Stimulated activated naive CD4-positive, alpha-beta T cell (primary cell): Measurements from ENCODE around the gene TRPC4.

Experiments used
- DNase-seq, 6 experiments: peaks; one replicate each; lab custom pipeline; 2025; lab: John Stamatoyannopoulos, UW

Gene TRPC4

DNA sequence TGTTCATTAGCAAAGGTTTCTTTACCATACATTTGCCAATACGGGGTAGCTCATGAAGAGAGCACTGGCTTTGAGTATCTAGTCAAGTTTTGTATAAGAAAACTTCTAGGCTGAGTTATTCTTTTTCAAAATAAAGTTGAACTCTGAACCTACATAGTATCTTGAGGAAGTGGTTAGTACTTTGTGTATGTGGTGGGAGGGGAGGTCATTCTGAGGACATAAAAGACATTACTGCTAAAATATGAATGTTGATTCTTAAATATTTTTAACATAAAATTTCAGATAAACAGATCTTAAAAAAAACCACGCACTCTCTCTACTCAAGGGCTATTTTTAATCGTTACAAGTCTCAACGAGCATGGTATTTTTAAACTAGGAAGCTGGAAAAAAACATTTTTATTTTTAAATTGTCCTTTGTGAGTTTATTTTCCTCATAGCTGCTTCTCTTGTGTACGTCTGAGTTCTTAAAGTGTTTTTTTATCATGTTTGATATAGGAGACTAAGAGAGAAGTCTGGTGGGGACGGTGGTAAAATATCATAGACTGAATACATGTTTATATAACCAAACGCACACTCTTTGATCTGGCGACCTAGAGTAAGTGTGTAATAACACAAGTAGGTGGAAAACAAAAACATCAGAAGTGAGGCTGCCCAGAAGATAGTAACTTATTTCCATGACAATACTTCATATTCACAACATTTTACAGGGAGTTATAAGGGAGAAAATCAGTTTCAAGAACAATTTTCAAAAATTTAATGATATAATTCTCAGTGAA is 153.0 kb downstream of the TRPC4 start:
- no peak for DNase-seq

DNA sequence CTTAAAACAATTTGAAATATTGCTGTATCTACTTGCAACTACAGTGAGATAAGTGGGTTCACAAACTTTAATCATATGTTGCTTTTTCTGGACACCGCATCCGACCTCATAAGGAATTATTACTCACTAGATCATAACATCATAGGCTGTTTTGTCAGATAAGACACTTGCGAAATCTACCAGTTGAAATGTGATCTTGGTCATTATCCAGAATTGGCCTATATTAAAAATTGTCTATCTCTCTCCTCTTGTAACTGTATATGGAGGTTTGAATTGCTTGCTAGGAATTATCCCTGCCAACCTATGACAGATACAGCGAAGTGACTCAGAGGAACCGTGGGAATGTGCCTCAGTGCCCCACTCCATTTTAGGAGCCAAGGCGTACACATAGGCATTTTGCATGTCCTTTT is 154.0 kb downstream of the TRPC4 start:
- DNase-seq, result no peak

DNA sequence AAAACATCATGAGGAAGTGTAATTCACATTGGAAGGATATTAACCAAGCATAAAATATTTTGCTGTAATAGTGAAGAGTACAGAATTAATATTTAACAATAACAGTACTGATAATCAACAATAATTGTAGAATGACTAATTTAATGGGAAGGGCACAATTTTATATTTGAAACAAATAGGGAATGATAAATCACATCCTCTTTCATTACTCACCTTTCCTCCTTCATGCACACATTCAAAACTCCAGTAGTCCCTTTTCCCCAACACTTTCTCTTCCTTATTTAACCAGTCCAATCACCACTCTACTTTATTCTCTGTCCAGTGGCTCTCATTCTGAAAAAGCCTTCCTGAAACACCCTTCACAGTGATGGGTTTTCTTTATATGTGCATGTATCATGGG is 160.3 kb downstream of the TRPC4 start:
- no peak for DNase-seq

DNA sequence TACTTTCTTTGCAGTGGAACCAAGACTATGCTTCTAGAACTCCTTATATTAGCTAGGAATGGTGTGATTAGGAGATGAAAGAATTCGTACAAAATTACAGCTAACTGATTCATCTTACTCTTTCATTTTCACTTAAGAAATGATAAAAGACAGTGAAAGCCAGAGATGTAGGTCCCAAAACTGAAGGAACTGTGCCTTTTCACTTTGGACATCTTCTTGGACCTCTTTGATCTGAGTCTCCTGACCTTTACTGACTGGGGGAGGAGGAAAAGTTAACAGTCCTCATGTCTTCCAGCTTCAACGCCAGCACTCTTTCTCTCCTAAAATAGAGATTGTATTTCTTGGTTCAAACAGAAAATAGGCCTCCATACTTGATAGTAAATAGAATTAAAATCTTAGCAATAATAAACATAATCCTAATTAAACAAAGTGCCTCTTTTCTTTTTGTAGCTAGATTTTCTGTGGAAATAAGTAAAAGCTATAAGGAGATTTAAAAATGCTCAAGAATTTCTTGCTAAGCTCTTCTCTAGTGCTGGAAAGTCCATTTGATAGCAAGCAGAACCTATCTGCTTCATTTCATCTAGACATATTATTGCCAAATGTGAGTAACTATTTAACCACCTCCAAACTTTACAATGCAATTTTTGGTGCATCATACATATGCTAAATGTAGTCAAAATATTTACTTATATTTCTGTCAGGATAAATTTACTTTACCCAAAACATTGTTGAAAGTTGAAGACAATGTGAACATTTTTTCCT is 161.7 kb downstream of the TRPC4 start:
- no peak for DNase-seq

DNA sequence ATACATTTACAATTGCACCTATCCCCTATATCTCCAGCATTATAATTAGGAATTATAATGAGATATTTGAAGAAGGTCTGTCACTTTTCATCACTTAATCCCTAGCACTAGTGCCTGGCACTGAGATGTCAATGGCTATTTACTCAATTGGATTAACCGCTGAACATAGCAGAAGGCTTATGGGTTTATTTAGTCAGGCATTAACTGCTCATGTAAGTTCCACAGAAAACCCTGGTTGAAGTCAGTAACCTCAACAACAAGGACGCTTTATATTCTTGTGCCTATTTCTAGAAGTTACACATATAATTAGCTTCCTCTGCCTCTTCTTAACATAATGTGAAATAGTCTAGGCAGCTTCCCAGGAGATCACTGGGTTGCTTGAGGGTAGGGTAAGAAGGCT is 163.5 kb downstream of the TRPC4 start:
- no peak for DNase-seq

DNA sequence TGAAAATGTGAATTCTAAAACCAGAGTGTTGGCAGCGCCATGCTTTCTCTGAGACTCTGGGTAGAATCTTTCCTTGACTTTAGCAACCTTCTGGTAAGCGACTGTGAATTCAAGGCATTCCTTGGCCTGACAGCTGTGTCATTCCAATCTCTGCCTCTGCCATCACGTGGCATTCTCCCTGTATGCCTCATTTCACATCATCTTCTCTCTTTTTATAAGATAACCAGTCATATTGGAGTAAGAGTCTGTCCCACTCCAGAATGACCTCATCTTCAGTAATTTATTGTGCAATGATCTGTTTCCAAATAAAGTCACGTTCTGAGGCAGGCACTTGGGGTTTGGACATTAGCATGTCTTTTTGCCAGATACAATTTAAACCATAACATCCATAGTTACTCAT is 167.6 kb downstream of the TRPC4 start:
- no peak for DNase-seq

DNA sequence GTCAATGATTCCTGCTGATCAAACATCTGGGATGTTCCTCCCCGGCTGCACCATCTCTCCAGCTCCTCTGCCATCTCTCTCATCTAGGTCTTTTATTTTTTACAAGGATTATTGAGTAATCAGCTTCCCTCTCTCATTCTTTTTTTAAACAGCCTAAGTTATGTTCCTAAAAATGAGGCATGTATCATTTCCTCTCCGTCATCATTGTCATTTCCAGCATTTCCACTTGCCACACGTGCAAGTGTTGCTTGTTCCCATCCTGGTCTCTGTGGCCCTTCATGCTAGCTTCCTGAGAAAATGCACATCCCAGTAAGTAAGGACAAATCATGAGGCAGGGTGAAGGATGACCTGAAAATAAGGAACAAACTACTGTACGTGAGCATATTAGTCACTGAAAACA is 168.3 kb downstream of the TRPC4 start:
- DNase-seq, result no peak

DNA sequence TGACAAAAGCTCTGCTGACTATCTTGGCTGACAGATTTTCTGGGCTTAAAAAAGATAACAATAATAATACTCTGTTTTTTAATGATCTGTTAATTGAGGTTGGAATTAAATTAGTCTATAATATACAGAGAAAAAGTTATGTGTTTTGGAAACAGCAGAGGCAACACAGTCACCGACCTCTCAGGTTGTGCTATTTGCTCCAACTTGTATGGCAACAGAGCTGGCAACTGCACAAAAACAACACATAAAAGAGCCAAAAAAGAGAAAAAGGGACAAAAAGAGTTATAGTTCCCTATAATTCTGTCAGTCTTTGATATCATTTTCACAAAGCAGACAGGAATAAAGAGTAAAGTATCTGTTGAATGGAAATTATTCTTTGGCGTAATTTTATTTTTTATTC is 168.7 kb downstream of the TRPC4 start:
- DNase-seq, result no peak

DNA sequence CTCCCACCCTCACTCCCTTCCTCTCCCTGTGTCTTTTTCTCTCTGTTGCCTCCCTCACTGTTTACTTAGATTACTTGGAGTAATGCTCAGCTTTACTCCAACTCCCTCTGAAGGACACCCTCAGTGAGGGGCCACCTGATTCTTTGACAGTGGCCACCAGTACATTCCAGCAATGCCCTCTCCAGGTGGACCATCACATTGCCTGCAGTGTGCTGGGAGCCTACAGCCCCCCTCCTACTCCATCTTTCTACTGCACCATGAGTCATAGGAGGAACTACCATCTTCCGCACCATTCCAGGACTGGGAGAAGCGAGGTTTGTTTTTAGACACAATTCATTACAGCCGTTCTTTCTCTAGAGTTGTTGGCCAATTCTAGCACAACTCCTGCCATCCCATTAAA is 174.4 kb downstream of the TRPC4 start:
- no peak for DNase-seq

DNA sequence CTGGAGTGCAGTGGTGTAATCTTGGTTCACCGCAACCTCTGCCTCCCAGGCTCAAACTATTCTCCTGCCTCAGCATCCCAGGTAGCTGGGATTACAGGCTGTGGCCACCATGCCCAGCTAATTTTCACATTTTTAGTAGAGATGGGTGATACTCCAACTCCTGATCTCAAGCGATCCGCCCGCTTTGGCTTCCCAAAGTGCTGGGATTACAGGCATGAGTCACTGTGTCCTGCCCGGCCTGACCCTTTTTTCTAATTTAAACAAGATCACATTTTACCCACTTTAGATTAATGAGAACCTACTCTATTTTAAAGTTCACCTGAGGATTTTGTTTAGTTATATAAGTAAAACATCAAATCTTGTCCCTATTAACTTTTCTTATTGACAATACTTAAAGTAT is 179.2 kb downstream of the TRPC4 start:
- DNase-seq, result no peak

DNA sequence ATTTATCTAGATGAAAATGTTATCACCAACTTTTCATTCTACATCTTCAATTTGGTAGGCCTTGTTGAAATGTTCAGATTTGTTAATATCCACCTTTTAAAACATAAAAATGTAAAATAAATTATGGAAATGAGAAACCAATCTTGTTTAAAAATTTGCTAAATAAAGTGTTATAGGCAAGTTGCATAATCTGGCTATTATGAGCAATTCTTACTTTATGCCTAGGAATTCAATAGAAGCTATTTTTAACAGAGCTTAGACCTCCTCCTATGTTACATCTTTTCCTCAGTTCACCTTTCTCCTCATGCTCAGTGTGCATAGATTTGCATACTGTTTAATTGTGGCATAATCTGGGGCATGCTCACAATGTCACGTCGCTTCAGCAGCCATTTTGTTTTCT is 183.1 kb downstream of the TRPC4 start:
- DNase-seq, result no peak

DNA sequence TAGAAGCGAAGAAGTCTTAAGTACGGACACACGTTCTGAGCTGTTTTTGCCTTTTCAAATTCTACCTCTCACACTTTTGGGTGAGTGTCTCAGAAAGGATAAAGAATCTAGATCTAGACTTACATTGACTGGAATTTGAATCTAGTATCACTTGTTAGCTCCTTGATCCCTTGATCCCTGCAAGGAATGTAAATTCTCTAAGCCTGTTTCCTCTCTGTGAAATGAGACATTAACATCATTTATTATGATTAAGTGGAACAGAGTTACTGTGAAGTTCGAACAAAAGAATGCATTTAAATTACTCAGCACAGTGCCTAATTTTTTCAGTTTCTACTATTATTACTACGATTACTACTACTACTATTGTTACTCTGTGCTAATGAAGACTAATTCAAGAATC is 184.4 kb downstream of the TRPC4 start:
- no peak for DNase-seq

DNA sequence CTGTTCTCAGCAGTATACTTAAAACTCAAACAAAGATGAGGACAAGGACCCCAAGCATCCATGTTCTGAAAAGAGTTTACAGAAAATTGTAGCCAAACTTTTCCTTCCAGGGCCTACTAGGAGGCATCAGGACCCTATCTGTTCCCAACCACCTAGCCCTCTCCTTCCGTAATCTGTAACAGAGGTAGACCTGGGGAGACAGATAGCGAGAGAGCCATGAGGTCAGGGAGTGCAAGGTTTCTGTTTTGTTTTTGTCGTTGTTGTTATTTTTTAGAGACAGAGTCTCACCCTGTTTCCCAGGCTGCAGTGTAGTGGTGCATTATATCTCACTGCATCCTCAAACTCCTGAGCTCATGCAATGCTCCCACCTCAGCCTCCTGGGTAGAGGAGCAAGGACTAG is 187.1 kb downstream of the TRPC4 start:
- no peak for DNase-seq

DNA sequence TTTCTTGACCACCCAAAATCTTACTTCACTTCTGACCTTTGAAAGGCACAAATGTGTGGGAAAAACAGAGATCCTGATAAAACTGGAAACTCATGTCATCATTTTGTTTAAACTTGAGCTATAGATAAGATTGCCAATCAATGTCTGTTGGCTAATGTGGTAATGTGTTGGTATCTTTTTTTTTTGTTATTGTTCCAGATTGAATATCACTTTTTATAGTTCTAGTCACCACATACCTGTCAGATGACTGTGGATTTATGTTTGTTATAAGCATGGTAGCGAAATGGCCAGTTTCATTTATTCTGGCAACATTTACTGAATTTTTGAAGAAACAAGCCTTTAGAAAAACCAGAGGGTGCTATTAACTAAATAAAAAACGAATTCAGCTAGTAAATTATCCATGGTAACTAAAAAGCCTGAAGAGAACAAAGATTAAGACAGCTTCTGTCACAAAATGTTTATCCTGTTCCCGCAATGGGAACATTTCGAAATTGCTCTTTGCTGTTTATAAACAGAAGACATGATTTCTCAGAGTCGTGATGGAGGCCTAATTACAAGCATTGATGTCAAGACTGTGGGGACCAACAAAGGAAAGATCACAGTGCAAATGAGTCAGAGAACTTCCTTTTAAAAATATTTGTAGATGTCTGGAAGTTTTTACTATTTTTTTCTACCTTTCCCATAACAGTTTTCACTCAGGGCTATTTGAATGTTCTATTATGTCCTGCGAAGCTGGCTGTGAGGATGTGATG is 188.1 kb downstream of the TRPC4 start:
- no peak for DNase-seq

DNA sequence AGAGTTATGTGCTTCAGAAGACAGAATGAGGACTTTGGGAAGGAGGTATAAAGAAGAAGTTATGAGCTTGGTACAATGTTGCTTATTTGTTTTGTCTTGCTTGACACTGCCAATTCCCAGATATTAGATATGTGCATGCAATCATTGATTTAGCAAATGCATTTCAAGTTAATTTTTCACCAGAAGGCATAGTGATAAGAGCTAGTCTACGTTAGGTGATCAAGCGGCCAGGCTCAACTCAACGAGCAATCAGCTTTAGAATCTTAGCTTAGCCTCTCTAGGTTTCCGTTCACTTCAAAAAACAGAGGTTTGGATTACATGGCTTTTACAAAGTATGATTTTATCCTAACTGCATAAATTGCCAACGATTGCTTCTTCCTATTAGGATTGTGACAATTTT is 189.4 kb downstream of the TRPC4 start:
- DNase-seq, result no peak

DNA sequence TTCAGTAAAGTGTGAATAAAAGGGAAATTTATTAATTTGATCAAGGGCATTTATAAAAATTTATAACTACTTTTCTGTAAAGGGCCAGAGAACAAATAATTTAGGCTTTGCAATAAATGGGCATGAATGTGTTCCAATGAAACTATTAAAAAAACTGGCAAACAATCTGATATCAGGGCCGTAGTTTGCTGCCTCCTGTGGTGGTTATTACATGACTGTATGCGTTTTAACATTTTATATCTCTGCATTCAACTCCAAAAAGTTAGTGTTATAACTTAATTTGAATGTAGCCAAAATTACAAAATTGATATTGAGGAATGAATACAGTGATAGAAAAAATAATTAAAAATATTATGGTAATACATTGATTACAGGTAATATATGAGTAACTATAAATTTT is 190.5 kb downstream of the TRPC4 start:
- DNase-seq, result no peak

DNA sequence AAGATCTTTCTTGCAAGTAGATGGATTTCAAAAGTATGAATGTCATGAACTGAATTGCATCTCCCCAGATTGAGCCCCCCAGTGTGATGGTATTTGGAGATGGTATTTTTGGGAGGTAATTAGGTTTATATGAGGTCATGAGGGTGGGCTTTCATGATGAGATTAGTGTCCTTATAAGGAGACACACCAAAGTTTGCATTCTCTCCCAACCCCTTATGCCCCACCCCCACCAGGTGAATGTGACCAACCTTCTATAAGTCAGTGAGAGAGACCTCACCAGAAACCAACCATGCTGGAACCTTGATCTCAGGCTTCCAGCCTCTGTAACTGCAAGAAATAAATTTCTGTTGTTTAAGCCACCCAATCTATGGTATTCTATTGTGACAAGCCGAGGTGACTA is 199.7 kb downstream of the TRPC4 start:
- DNase-seq, result no peak

DNA sequence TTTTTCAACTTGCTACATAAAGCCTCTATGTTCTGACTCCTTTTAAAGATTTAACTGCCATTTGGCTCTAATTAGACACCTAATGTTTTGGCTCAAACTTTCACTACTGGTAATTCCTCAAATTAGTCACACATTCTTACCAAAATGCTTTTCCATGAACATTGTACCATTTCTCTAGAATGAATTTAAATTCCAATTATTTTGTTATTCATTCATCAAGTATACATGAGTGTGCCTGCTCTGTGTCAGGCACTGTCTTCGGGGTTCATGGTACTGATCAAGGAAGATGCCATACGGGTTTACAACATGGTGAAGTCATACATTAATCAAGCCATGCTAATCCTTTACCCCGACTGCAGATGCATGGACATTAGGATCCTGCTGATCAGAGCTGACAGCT is 201.9 kb downstream of the TRPC4 start:
- DNase-seq, result no peak

DNA sequence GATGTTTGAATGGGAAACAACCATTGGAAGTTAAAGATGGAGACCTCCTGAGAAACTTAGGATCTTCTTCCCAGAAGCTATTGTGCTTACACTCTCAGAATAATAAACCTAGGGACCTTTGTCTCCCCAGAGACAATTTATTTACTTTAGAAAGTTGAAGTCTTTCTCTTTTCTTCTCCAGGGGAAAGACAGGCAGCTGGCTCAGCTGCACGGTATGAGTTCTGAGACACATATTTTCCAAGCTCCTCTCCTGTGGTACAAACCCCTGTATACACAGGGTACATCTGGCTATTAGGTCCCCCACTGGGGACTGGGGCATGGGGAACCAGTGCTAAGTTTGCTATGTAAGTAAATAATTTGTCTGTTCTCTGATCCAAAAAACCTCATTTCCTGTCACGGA is 203.5 kb downstream of the TRPC4 start:
- DNase-seq, result no peak

DNA sequence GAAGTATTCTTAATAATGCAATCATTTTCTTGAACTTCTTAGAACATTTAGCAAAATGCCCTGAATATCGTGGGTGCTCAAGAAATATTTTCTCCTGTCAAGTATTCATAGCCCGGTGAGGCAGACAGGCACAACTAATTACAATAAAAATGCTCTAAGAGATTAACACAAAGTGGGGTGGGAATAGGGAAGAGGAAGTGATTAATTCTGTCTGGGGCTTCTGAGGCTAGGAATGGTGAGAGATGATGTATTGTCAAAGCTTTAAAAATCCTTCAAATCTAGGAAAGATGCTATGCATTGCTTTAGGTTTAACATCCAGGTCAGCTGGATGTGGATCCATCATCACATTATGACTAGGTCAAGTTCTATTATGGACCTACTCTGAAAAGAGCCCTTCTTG is 204.2 kb downstream of the TRPC4 start:
- no peak for DNase-seq

DNA sequence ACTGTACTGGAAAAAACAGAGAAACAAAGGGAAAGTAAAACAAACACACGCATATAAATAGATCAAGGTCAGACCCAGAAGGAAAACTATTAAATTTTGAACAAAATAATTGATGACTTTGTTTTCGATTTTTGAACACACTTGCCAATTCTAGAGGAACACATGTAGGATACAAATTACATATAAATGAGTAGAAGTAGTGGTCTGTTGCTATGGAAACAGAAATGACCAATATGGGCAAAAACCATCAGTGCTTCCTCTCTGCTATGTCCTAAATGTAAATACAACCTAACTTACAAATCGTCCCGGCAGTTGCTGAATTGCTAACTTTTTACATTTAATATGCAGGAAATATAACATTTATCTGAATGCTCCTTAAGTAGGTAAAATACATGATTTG is 205.8 kb downstream of the TRPC4 start:
- DNase-seq, result no peak

DNA sequence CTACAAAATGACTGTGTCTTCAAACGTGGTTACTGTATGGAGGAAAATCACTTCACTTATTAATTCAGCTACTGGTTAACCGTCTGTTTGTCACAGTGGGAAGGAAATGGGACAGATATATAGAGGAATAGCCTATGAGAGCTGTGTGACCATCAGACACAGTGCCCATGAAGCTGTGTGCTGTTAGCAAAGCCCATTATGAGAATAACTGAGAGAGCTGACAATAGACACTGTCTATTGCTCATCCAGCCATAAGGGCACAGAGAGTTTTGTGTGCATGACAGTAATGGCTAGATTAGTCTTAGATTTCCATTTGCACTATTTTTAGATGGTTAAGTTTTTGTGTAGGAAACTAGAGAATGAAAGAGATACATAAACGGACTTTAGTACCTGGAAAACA is 206.9 kb downstream of the TRPC4 start:
- DNase-seq, result no peak

DNA sequence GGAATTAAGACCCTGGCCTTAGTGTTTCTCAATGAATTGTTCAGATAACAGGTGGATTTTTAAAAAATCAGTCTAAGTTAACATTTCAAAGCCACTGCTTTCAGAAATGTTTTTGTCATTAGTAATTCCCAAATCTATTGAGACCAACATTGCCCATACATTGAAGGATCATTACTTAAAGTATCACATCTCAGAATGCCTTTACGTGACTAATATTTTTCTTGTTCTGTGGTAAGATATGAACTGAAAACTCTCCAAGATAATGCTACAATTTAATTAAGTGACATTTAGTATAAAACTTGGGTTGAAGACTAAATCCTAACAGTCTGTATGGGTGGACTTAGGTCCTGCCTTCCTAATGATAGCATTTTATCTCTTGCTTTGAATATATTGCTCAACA is 211.6 kb downstream of the TRPC4 start:
- no peak for DNase-seq
